Liver (tissue), 9 donors: ENCODE results near the gene ERFE. TPM values are rescaled to one million over a fixed set of nuclear protein-coding genes. Genes with fewer than 3 reads are reported as not detected.

Experiments used
- DNase-seq: peaks from one replicate; pipeline ENCODE4 v3.0.0-alpha.2; 2017; ENCODE audit warnings: low spot score
- H3K27ac ChIP-seq, 2 donors: one replicate each; pipeline ENCODE4 v1.7.0; 2013; ENCODE audit warnings: inconsistent platforms in 2 of 2, low read length in 2 of 2, control low read depth in 1 of 2, low read depth in 1 of 2, mild to moderate bottlenecking in 1 of 2
- H3K27me3 ChIP-seq, 4 donors: one replicate each; pipeline versions ENCODE4 v1.6.1 to v1.7.0; 2013; ENCODE audit warnings: low read length in 3 of 4, inconsistent platforms in 1 of 4, mild to moderate bottlenecking in 1 of 4, moderate library complexity in 1 of 4; ENCODE audit not compliant: control insufficient read depth in 4 of 4, insufficient read depth in 4 of 4
- H3K36me3 ChIP-seq, 4 donors: one replicate each; pipeline versions ENCODE4 v1.6.1 to v1.7.0; 2013; ENCODE audit warnings: low read length in 3 of 4, mild to moderate bottlenecking in 3 of 4, low read depth in 1 of 4, moderate library complexity in 1 of 4; ENCODE audit not compliant: control insufficient read depth in 4 of 4, insufficient read depth in 3 of 4
- H3K4me1 ChIP-seq, 4 donors: one replicate each; pipeline versions ENCODE4 v1.6.1 to v1.7.0; 2013; ENCODE audit warnings: low read length in 3 of 4, mild to moderate bottlenecking in 3 of 4, moderate library complexity in 1 of 4; ENCODE audit not compliant: control insufficient read depth in 4 of 4, insufficient read depth in 4 of 4
- H3K4me3 ChIP-seq, 3 donors: one replicate each; pipeline versions ENCODE4 v1.6.1 to v1.7.0; 2013; ENCODE audit warnings: low read length in 3 of 3, control low read depth in 1 of 3, low read depth in 1 of 3, mild to moderate bottlenecking in 1 of 3
- H3K9ac ChIP-seq, 2 donors: one replicate each; pipeline ENCODE4 v1.7.0; 2013; ENCODE audit warnings: low read length in 2 of 2, mild to moderate bottlenecking in 2 of 2, moderate library complexity in 2 of 2, control low read depth in 1 of 2, low read depth in 1 of 2
- H3K9me3 ChIP-seq, 4 donors: one replicate each; pipeline versions ENCODE4 v1.6.1 to v1.7.0; 2013; ENCODE audit warnings: low read length in 3 of 4; ENCODE audit not compliant: control insufficient read depth in 4 of 4
- ATF3 ChIP-seq: IDR thresholded peaks from 2 replicates; pipeline ENCODE4 v1.6.1; 2016; ENCODE audit warnings: antibody characterized with exemption
- CTCF ChIP-seq: fragments of 150-350 bp; IDR thresholded peaks from 2 replicates; pipeline ENCODE4 v1.5.1; 2017; ENCODE audit warnings: improper control_type of control experiment, low read depth, low read length; ENCODE audit not compliant: missing input control
- EGR1 ChIP-seq, 2 donors: IDR thresholded peaks; 2 replicates each; pipeline ENCODE4 v1.6.1; 2016 to 2018; ENCODE audit warnings: antibody characterized with exemption in 2 of 2, low read depth in 2 of 2
- FOXA1 ChIP-seq: IDR thresholded peaks from 2 replicates; pipeline ENCODE4 v1.6.1; 2016; ENCODE audit warnings: antibody characterized with exemption
- FOXA2 ChIP-seq: IDR thresholded peaks from 2 replicates; pipeline ENCODE4 v1.6.1; 2016; ENCODE audit warnings: antibody characterized with exemption
- GABPA ChIP-seq, 2 donors: IDR thresholded peaks in 1 of 2; conservative IDR thresholded peaks in 1 of 2; 2 replicates each; pipeline ENCODE4 v1.6.1; 2016; ENCODE audit warnings: antibody characterized with exemption in 2 of 2, mild to moderate bottlenecking in 1 of 2, moderate library complexity in 1 of 2
- HNF4A ChIP-seq, 2 donors: conservative IDR thresholded peaks; 2 replicates each; pipeline ENCODE4 v1.6.1; 2016; ENCODE audit warnings: antibody characterized with exemption in 2 of 2, mild to moderate bottlenecking in 2 of 2
- HNF4G ChIP-seq: IDR thresholded peaks from 2 replicates; pipeline ENCODE4 v1.6.1; 2016; ENCODE audit warnings: antibody characterized with exemption
- JUND ChIP-seq, 2 donors: IDR thresholded peaks; 2 replicates each; pipeline ENCODE4 v1.6.1; 2016; ENCODE audit warnings: antibody characterized with exemption in 2 of 2
- NR2F2 ChIP-seq: IDR thresholded peaks from 2 replicates; pipeline ENCODE4 v1.6.1; 2016; ENCODE audit warnings: antibody characterized with exemption
- RAD21 ChIP-seq, 2 donors: IDR thresholded peaks; 2 replicates each; pipeline ENCODE4 v1.6.1; 2016; ENCODE audit warnings: antibody characterized with exemption in 2 of 2, mild to moderate bottlenecking in 2 of 2
- REST ChIP-seq: IDR thresholded peaks from 2 replicates; pipeline ENCODE4 v1.6.1; 2016; ENCODE audit warnings: antibody characterized with exemption, mild to moderate bottlenecking
- RXRA ChIP-seq, 2 donors: IDR thresholded peaks; 2 replicates each; pipeline ENCODE4 v1.6.1; 2017 to 2018; ENCODE audit warnings: antibody characterized with exemption in 2 of 2, mild to moderate bottlenecking in 1 of 2
- SP1 ChIP-seq: IDR thresholded peaks from 2 replicates; pipeline ENCODE4 v1.6.1; 2018; ENCODE audit warnings: antibody characterized with exemption, mild to moderate bottlenecking
- TAF1 ChIP-seq: conservative IDR thresholded peaks from 2 replicates; pipeline ENCODE4 v1.6.1; 2016; ENCODE audit warnings: antibody characterized with exemption, mild to moderate bottlenecking
- YY1 ChIP-seq: IDR thresholded peaks from 2 replicates; pipeline ENCODE4 v1.6.1; 2016; ENCODE audit warnings: antibody characterized with exemption, mild to moderate bottlenecking
- ZBTB33 ChIP-seq: IDR thresholded peaks from 2 replicates; pipeline ENCODE4 v1.6.1; 2016; ENCODE audit warnings: antibody characterized with exemption
- WGBS: extraction: QIAGEN DNeasy Blood & Tissue Kit; methylation state at CpG from one replicate; pipeline ENCODE4 v1.1.7; 2013; 5-methylcytosine and 5-hydroxymethylcytosine counted together
- polyA plus RNA-seq, 2 donors: library from polyadenylated mRNA; stranded (reverse) in 1 of 2; unstranded in 1 of 2; fragments of 200-250 nt in 1 of 2; fragments of >200 nt in 1 of 2; fragmentation: Nextera tagmentation in 1 of 2; extraction: Ambion mirVana in 1 of 2; gene quantifications; one replicate each; pipeline versions ENCODE4 v1.2.1 to v1.2.3, GENCODE V29; 2013 to 2015
- total RNA-seq, 2 donors: library from RNA; depleted of rRNA; stranded (reverse); fragments of >200 nt; gene quantifications; one replicate each; pipeline ENCODE4 v1.2.3, GENCODE V29; 2014
- TF ChIP-seq, protein P1 (sequence below): IDR thresholded peaks from 2 replicates; pipeline ENCODE4 v1.6.1; 2016; ENCODE audit warnings: antibody characterized with exemption
- donor health status: healthy.
- donor health status: healthy.
- donor health status: healthy.
- donor health status: healthy.
- donor health status: healthy.

ERFE gene
- total and polyA plus RNA-seq, 4 donors: 0.17 to 14.0 TPM; not detected in 2

GRCh38 chr2:238125127-238125885, 33.5 kb upstream of the ERFE start:
- Histone ChIP-seq H3K27me3 (no peaks in the 10 kb centered on the region), H3K36me3 (no peaks in the 10 kb centered on the region), H3K27ac (no peak overlapping the region), H3K9me3 (no peaks in the 10 kb centered on the region), H3K4me1 (no peaks in the 10 kb centered on the region), H3K4me3 (no peak overlapping the region), H3K9ac (no peak overlapping the region)
- TF ChIP-seq YY1 (no peak), RAD21 (IDR thresholded peaks at IDR 0.05) (no peak), HNF4A (conservative IDR thresholded peaks at IDR 0.05) (no peak), EGR1 (IDR thresholded peaks at IDR 0.05; ENCODE audit: low read depth in 2 of 2) (no peak), SP1 (no peak), CTCF (no peak), RXRA (IDR thresholded peaks at IDR 0.05) (no peak), FOXA2 (no peak), HNF4G (no peak), NR2F2 (no peak), ZBTB33 (no peak), TAF1 (no peak), JUND (IDR thresholded peaks at IDR 0.05) (no peak), GABPA (IDR thresholded peaks at IDR 0.05 in 1 of 2, conservative IDR thresholded peaks at IDR 0.05 in 1 of 2) (no peak), FOXA1 (no peak), ATF3 (no peak), REST (no peak)
- TF ChIP-seq, protein P1, sequence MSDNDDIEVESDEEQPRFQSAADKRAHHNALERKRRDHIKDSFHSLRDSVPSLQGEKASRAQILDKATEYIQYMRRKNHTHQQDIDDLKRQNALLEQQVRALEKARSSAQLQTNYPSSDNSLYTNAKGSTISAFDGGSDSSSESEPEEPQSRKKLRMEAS: no peak
- DNase-seq: no peak
- 95% methylated on average over 20 of the region's 20 CpGs for WGBS
